ENCODE results near the gene PLEKHA7. TPM values are rescaled to one million over a fixed set of nuclear protein-coding genes. Genes with fewer than 3 reads are reported as not detected.
"Not testable (repeated sequence)": the region's sequence is repeated elsewhere in the genome, so short reads cannot be mapped to it uniquely, and the experiment has no call there.

PLEKHA7 gene
- total and polyA plus RNA-seq, 2 of the 8 experiments (the other 6 are each of a cell fraction or from before 2014, with no cell fraction given): 11.4 to 25.6 TPM

GRCh38 chr11:16905375-16905774, 108.8 kb downstream of the PLEKHA7 start (continued):
- TF ChIP-seq EP300 (IDR thresholded peaks at IDR 0.05; ENCODE audit: borderline replicate concordance in 1 of 2, low read depth in 2 of 2, low read length in 2 of 2) (no peak), EGR1 (IDR thresholded peaks at IDR 0.05; ENCODE audit: borderline replicate concordance, low read depth, low read length) (no peak), CHD2 (IDR thresholded peaks at IDR 0.05; ENCODE audit: low read length) (no peak), KDM4A (IDR thresholded peaks at IDR 0.05; ENCODE audit: low read depth, low read length, severe bottlenecking) (no peak), HDAC6 (IDR thresholded peaks at IDR 0.05; ENCODE audit: low read depth, low read length) (no peak), TEAD4 (IDR thresholded peaks at IDR 0.05; ENCODE audit: low read depth, low read length) (no peak), CTCF (IDR thresholded peaks at IDR 0.05; ENCODE audit: control extremely low read depth in 1 of 3, insufficient read depth in 1 of 3, low read depth in 1 of 3, low read length in 3 of 3) (no peak)

DNA sequence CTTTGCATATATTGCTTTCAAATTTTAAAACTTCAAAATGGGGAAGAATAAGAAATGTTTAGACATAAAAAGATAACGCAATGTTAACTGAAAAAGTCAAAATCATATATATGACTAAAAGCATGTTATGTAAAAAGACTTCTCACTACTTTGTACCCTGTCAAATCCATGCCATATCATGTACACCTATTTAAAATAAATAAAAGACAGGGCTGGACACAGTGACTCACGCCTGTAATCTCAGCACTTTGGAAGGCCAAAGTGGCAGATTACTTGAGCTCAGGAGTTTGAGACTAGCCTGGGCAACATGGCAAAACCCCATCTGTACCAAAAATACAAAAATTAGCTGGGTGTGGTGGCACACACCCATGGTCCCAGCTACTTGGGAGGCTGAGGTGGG, 109.5 kb downstream of the PLEKHA7 start:
- H3K23ac ChIP-seq (ENCODE audit: insufficient read length); H2BK15ac ChIP-seq (ENCODE audit: low read length); H3K9me3 ChIP-seq (ENCODE audit: insufficient read depth in 2 of 2, low read depth in 1 of 2, low read length in 1 of 2); FAIRE-seq; DNase-seq (ENCODE audit: low read depth in 1 of 2, low spot score in 2 of 2); H3K4me1 ChIP-seq (replicated peaks in 1 of 4; ENCODE audit: control insufficient read depth in 3 of 4, insufficient read depth in 4 of 4, low read length in 3 of 4); H2BK120ac ChIP-seq (replicated peaks; ENCODE audit: low read depth, low read length); H3K79me2 ChIP-seq (ENCODE audit: control insufficient read depth in 1 of 2, insufficient read depth in 2 of 2, low read length in 2 of 2); H3K27me3 ChIP-seq (replicated peaks in 1 of 4; ENCODE audit: control insufficient read depth in 3 of 4, extremely low read depth in 1 of 4, insufficient read depth in 3 of 4, low read length in 3 of 4); H4K20me1 ChIP-seq (replicated peaks in 1 of 2; ENCODE audit: control insufficient read depth in 1 of 2, insufficient read depth in 2 of 2, low read length in 2 of 2); H4K91ac ChIP-seq (replicated peaks; ENCODE audit: insufficient read length, low read length); H3K4me3 ChIP-seq (ENCODE audit: extremely low read depth in 1 of 4, insufficient read depth in 2 of 4, low read depth in 3 of 4, low read length in 4 of 4); H3K36me3 ChIP-seq (ENCODE audit: control insufficient read depth in 2 of 4, insufficient read depth in 4 of 4, low read length in 3 of 4); H3K14ac ChIP-seq (ENCODE audit: insufficient read length); H2BK20ac ChIP-seq (ENCODE audit: low read length); H4K5ac ChIP-seq (ENCODE audit: insufficient read length, low read depth, low read length); H3K4me2 ChIP-seq (ENCODE audit: insufficient read depth in 1 of 2, low read depth in 2 of 2, low read length in 2 of 2); H4K8ac ChIP-seq (ENCODE audit: extremely low read depth, insufficient read depth, low read length); H3K56ac ChIP-seq (replicated peaks; ENCODE audit: insufficient read length, low read depth, low read length); H3K79me1 ChIP-seq (ENCODE audit: low read depth, low read length); H3K27ac ChIP-seq (ENCODE audit: low read depth, low read length); H3K4ac ChIP-seq (replicated peaks; ENCODE audit: insufficient read length, low read depth, low read length); H2AK5ac ChIP-seq (ENCODE audit: low read depth, low read length); H2AFZ ChIP-seq (ENCODE audit: low read length); H3K18ac ChIP-seq (ENCODE audit: extremely low read depth, low read length); H2BK5ac ChIP-seq (ENCODE audit: low read depth, low read length); H3K9ac ChIP-seq (replicated peaks in 1 of 4; ENCODE audit: extremely low read depth in 1 of 4, low read depth in 3 of 4, low read length in 3 of 4); H3K23me2 ChIP-seq (ENCODE audit: low read depth, low read length); H2BK12ac ChIP-seq (ENCODE audit: low read depth, low read length); POLR2A ChIA-PET (ENCODE audit: partially characterized antibody): not testable (repeated sequence)
- CTCF ChIA-PET (ENCODE audit: partially characterized antibody): interaction anchor here (1.0 to 1.4 kb wide), 4 partner anchors 26 to 119 kb away, joined by 3 to 5 read pairs (median 3); no protein-coding TSS in a partner anchor
- WGBS, 2 experiments (ENCODE audit: extremely low coverage in 1 of 2, insufficient coverage in 1 of 2, insufficient read length in 1 of 2, insufficient replicate concordance in 2 of 2, low coverage in 1 of 2, low lambda C conversion rate in 2 of 2, missing lambda C conversion rate in 1 of 2): 93% methylated on average over 2 of the region's 2 CpGs; no CpG with 5 or more reads in 1 of the 2 experiments
